Measurements from ENCODE around the gene PLPP3. TPM values are rescaled to one million over a fixed set of nuclear protein-coding genes. Genes with fewer than 3 reads are reported as not detected.

The PLPP3 gene
- total and polyA plus RNA-seq, 9 of the 15 experiments (the other 6 are each of a cell fraction or from before 2014, with no cell fraction given) = 0.07 to 0.54 (median 0.20) TPM

GRCh38 chr1:56525489-56526041 is 53.8 kb downstream of the PLPP3 start:
- in situ Hi-C loops (cut with MboI) (no loop called here), intact Hi-C loops (cut with micrococcal nuclease) (no loop called here)
- DNase-seq (ENCODE audit: extremely low read depth in 1 of 4, low spot score in 3 of 4) = no peak
- peak; percentile 55; the same call in 2 of the 3 replicates for ATAC-seq
- Histone ChIP-seq H4K20me1 (replicated peaks; ENCODE audit: control insufficient read depth, insufficient read depth, low read length) (no peaks in the 10 kb centered on the region), H3K27ac (ENCODE audit: extremely low read depth, low read depth, low read length) (no peak overlapping the region), H3K27me3 (ENCODE audit: control insufficient read depth in 2 of 2, insufficient read depth in 2 of 2, low read length in 2 of 2) (peaks cover 0 to 13% of the 10 kb centered on the region in 2 experiments; a peak in 2 of 5 replicates), H3K9me1 (ENCODE audit: control insufficient read depth, insufficient read depth, low read length) (no peaks in the 10 kb centered on the region), H2AFZ (ENCODE audit: low read depth, low read length) (no peak overlapping the region), H3K9ac (ENCODE audit: insufficient read depth in 1 of 2, low read depth in 2 of 2, low read length in 2 of 2) (no peak overlapping the region), H3K36me3 (ENCODE audit: control insufficient read depth, insufficient read depth, low read length) (no peaks in the 10 kb centered on the region), H3K9me3 (replicated peaks; ENCODE audit: control insufficient read depth, insufficient read depth, low read depth, low read length) (no peaks in the 10 kb centered on the region), H3K4me1 (replicated peaks in 1 of 2; ENCODE audit: control insufficient read depth in 2 of 2, insufficient read depth in 2 of 2, low read length in 2 of 2) (peaks cover 0 to 11% of the 10 kb centered on the region in 2 experiments; a peak in 1 of 5 replicates), H3K4me3 (no peak overlapping the region), H3K4me2 (ENCODE audit: insufficient read depth, low read length) (no peak overlapping the region), H3K79me2 (ENCODE audit: control insufficient read depth, insufficient read depth, low read length) (no peaks in the 10 kb centered on the region)
- BruUV-seq (replicated peaks) = no TSS peak
- CTCF ChIA-PET (ENCODE audit: low intra/inter-chr PET ratio) = no interaction called here
- POLR2A ChIA-PET = no interaction called here
- no peak for FAIRE-seq
- WGBS (ENCODE audit: insufficient coverage, low coverage, missing lambda C conversion rate) = 0% methylated on average over 4 of the region's 4 CpGs
- TF ChIP-seq CTCFL (IDR thresholded peaks at IDR 0.05; ENCODE audit: borderline replicate concordance, insufficient read depth, low read depth, low read length, poor library complexity, severe bottlenecking) = no peak
- TF ChIP-seq SMARCE1 (IDR thresholded peaks at IDR 0.05) = no peak
- TF ChIP-seq CBFA2T3 (IDR thresholded peaks at IDR 0.05) = peak; percentile 39
- TF ChIP-seq, protein P1, sequence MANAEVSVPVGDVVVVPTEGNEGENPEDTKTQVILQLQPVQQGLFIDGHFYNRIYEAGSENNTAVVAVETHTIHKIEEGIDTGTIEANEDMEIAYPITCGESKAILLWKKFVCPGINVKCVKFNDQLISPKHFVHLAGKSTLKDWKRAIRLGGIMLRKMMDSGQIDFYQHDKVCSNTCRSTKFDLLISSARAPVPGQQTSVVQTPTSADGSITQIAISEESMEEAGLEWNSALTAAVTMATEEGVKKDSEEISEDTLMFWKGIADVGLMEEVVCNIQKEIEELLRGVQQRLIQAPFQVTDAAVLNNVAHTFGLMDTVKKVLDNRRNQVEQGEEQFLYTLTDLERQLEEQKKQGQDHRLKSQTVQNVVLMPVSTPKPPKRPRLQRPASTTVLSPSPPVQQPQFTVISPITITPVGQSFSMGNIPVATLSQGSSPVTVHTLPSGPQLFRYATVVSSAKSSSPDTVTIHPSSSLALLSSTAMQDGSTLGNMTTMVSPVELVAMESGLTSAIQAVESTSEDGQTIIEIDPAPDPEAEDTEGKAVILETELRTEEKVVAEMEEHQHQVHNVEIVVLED (CRISPR knock-in tag; IDR thresholded peaks at IDR 0.05) = no peak
- TF ChIP-seq FOXK2 (conservative IDR thresholded peaks at IDR 0.05 in 1 of 2, IDR thresholded peaks at IDR 0.05 in 1 of 2; ENCODE audit: low read depth in 2 of 2) = no peak
- no peak for TF ChIP-seq CBX5 (IDR thresholded peaks at IDR 0.05; ENCODE audit: borderline replicate concordance, low read depth)
- TF ChIP-seq ZNF133 (CRISPR knock-in tag; IDR thresholded peaks at IDR 0.05) = no peak
- no peak for TF ChIP-seq ZNF280A (IDR thresholded peaks at IDR 0.05; ENCODE audit: low read depth, partially characterized antibody)
- TF ChIP-seq, protein P2, sequence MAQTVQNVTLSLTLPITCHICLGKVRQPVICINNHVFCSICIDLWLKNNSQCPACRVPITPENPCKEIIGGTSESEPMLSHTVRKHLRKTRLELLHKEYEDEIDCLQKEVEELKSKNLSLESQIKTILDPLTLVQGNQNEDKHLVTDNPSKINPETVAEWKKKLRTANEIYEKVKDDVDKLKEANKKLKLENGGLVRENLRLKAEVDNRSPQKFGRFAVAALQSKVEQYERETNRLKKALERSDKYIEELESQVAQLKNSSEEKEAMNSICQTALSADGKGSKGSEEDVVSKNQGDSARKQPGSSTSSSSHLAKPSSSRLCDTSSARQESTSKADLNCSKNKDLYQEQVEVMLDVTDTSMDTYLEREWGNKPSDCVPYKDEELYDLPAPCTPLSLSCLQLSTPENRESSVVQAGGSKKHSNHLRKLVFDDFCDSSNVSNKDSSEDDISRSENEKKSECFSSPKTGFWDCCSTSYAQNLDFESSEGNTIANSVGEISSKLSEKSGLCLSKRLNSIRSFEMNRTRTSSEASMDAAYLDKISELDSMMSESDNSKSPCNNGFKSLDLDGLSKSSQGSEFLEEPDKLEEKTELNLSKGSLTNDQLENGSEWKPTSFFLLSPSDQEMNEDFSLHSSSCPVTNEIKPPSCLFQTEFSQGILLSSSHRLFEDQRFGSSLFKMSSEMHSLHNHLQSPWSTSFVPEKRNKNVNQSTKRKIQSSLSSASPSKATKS (CRISPR knock-in tag; IDR thresholded peaks at IDR 0.05) = no peak
- no peak for TF ChIP-seq CLOCK (CRISPR knock-in tag; IDR thresholded peaks at IDR 0.05; ENCODE audit: borderline replicate concordance)
